ENCODE results near the gene BICD1.

DNA sequence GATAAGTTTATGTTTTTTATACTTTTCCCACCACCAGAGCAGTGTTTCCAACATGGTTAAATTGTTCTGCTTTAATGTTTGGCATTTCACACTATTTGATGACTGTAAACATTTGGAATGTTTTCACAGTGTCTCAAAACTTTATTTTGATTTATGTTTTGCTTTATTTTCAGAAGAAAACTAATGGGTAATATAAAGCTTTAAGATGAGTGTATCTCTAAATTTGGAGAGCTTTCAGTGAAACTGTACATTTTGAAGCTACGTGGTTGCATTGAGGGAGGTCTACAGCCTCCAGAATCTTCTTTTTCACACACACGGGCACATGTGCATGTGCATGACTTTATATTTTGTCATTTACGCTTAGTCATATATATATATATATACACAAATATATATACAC lies 10.7 kb downstream of the BICD1 start:
- TF ChIP-seq, protein P1, sequence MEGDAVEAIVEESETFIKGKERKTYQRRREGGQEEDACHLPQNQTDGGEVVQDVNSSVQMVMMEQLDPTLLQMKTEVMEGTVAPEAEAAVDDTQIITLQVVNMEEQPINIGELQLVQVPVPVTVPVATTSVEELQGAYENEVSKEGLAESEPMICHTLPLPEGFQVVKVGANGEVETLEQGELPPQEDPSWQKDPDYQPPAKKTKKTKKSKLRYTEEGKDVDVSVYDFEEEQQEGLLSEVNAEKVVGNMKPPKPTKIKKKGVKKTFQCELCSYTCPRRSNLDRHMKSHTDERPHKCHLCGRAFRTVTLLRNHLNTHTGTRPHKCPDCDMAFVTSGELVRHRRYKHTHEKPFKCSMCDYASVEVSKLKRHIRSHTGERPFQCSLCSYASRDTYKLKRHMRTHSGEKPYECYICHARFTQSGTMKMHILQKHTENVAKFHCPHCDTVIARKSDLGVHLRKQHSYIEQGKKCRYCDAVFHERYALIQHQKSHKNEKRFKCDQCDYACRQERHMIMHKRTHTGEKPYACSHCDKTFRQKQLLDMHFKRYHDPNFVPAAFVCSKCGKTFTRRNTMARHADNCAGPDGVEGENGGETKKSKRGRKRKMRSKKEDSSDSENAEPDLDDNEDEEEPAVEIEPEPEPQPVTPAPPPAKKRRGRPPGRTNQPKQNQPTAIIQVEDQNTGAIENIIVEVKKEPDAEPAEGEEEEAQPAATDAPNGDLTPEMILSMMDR (IDR thresholded peaks at IDR 0.05): no peak
- TF ChIP-seq POLR2A (IDR thresholded peaks at IDR 0.05): no peak
